EH (cell line): ENCODE data around the gene SCGB1D4.
"Not testable (repeated sequence)": the region's sequence is repeated elsewhere in the genome, so short reads cannot be mapped to it uniquely, and the experiment has no call there.

Experiments used
- DNase-seq: peaks from one replicate; pipeline ENCODE4 v3.0.0-alpha.2; 2015; ENCODE audit warnings: low read depth

SCGB1D4 gene

GRCh38 chr11:62298975-62299374 lies at the start of gene SCGB1D4:
TSS of gene SCGB1D4 (minus strand) at chr11:62299075. CDS start at chr11:62299010, 65 bp downstream.
- DNase-seq, result no peak

GRCh38 chr11:62345861-62346260 lies 47.0 kb upstream of the SCGB1D4 start:
- no peak for DNase-seq

- no peak for DNase-seq
Measured at GRCh38 chr11:62344210-62344609, 45.3 kb upstream of the SCGB1D4 start.

GRCh38 chr11:62343646-62344190 lies 44.8 kb upstream of the SCGB1D4 start:
- DNase-seq, result not testable (repeated sequence)

- no peak for DNase-seq
Measured at GRCh38 chr11:62341588-62341987, 42.7 kb upstream of the SCGB1D4 start.

- DNase-seq, result peak; percentile 53
Measured at GRCh38 chr11:62340269-62340901, 41.5 kb upstream of the SCGB1D4 start.

GRCh38 chr11:62338218-62338617 lies 39.3 kb upstream of the SCGB1D4 start:
- no peak for DNase-seq

- peak; percentile 51 for DNase-seq
Measured at GRCh38 chr11:62337303-62338181, 38.7 kb upstream of the SCGB1D4 start, which contains the start of gene ASRGL1. TSS of gene ASRGL1 (plus strand) at chr11:62337448. CDS start at chr11:62337978, 530 bp downstream.

GRCh38 chr11:62336949-62337302 lies 38.1 kb upstream of the SCGB1D4 start:
- not testable (repeated sequence) for DNase-seq

- DNase-seq, result no peak
Measured at GRCh38 chr11:62333768-62334167, 34.9 kb upstream of the SCGB1D4 start.

GRCh38 chr11:62331264-62331663 lies 32.4 kb upstream of the SCGB1D4 start:
- not testable (repeated sequence) for DNase-seq

GRCh38 chr11:62327541-62327940 lies 28.7 kb upstream of the SCGB1D4 start:
- not testable (repeated sequence) for DNase-seq

- not testable (repeated sequence) for DNase-seq
Measured at GRCh38 chr11:62326719-62327118, 27.8 kb upstream of the SCGB1D4 start.

GRCh38 chr11:62325781-62326180 lies 26.9 kb upstream of the SCGB1D4 start:
- DNase-seq, result not testable (repeated sequence)

GRCh38 chr11:62324731-62325556 lies 26.1 kb upstream of the SCGB1D4 start:
- peak; percentile 26 for DNase-seq

GRCh38 chr11:62322524-62322923 lies 23.6 kb upstream of the SCGB1D4 start:
- DNase-seq, result no peak

GRCh38 chr11:62315431-62315830 lies 16.6 kb upstream of the SCGB1D4 start:
- DNase-seq, result no peak

GRCh38 chr11:62309991-62310390 lies 11.1 kb upstream of the SCGB1D4 start:
- DNase-seq, result no peak

GRCh38 chr11:62307950-62308349 lies 9.1 kb upstream of the SCGB1D4 start:
- DNase-seq, result no peak

GRCh38 chr11:62306227-62306626 lies 7.4 kb upstream of the SCGB1D4 start:
- DNase-seq, result no peak

- peak; percentile 39 for DNase-seq
Measured at GRCh38 chr11:62295504-62295903, 3.4 kb downstream of the SCGB1D4 start.

GRCh38 chr11:62280452-62280851 lies 18.4 kb downstream of the SCGB1D4 start:
- no peak for DNase-seq
